CD4-positive, CD25-positive, alpha-beta regulatory T cell (primary cell): ENCODE measurements around the gene PHF5A. TPM values are rescaled to one million over a fixed set of nuclear protein-coding genes. Genes with fewer than 3 reads are reported as not detected.

Experiments
- ATAC-seq, 2 donors: fragments of 150-1000 bp; cut with Tn5 transposase; one replicate each; pipeline ENCODE4 v1.10.0; 2021; ENCODE audit warnings: low read depth in 2 of 2, moderate number of reproducible peaks in 2 of 2, moderate library complexity in 1 of 2
- DNase-seq, 3 donors: peaks; one replicate each; pipeline versions ENCODE4 v3.0.0 to v3.0.0-alpha.2; 2012 to 2022; ENCODE audit warnings: mixed read lengths in 1 of 3
- H3K27ac ChIP-seq: one replicate; pipeline ENCODE4 v1.7.0; 2013; ENCODE audit warnings: mild to moderate bottlenecking, low read length; ENCODE audit not compliant: insufficient read depth, poor library complexity, severe bottlenecking
- H3K27me3 ChIP-seq: one replicate; pipeline ENCODE4 v1.7.0; 2013; ENCODE audit warnings: low read length; ENCODE audit not compliant: control insufficient read depth, insufficient read depth
- H3K36me3 ChIP-seq: one replicate; pipeline ENCODE4 v1.7.0; 2013; ENCODE audit warnings: mild to moderate bottlenecking, low read length, moderate library complexity; ENCODE audit not compliant: control insufficient read depth, insufficient read depth
- H3K4me1 ChIP-seq: 2 replicates; pipeline ENCODE4 v1.7.0; 2013; ENCODE audit warnings: mild to moderate bottlenecking, low read length; ENCODE audit not compliant: insufficient read depth, control insufficient read depth, poor library complexity, severe bottlenecking
- H3K4me3 ChIP-seq: one replicate; pipeline ENCODE4 v1.7.0; 2013; ENCODE audit warnings: low read depth, mild to moderate bottlenecking, low read length, moderate library complexity
- H3K9me3 ChIP-seq, 2 experiments: 1 replicate in 1 of 2; 2 replicates in 1 of 2; pipeline ENCODE4 v1.7.0; 2013; ENCODE audit warnings: low read length in 2 of 2, mild to moderate bottlenecking in 1 of 2, moderate library complexity in 1 of 2; ENCODE audit not compliant: control insufficient read depth in 2 of 2
- H3K27ac Mint-ChIP-seq, 3 donors: one replicate each; pipeline ENCODE4 v1.8.0; 2020 to 2022; ENCODE audit warnings: mild to moderate bottlenecking in 3 of 3, mixed read lengths in 3 of 3, moderate library complexity in 2 of 3
- H3K27me3 Mint-ChIP-seq: one replicate; pipeline ENCODE4 v1.8.0; 2022; ENCODE audit warnings: mild to moderate bottlenecking, mixed read lengths
- H3K36me3 Mint-ChIP-seq: one replicate; pipeline ENCODE4 v1.8.0; 2020; ENCODE audit warnings: mixed read lengths
- H3K4me1 Mint-ChIP-seq, 4 donors: one replicate each; pipeline ENCODE4 v1.8.0; 2020 to 2022; ENCODE audit warnings: mixed read lengths in 4 of 4, mild to moderate bottlenecking in 1 of 4
- H3K4me3 Mint-ChIP-seq, 4 donors: one replicate each; pipeline ENCODE4 v1.8.0; 2020 to 2022; ENCODE audit warnings: mild to moderate bottlenecking in 4 of 4, mixed read lengths in 4 of 4, moderate library complexity in 3 of 4
- H3K9me3 Mint-ChIP-seq, 7 donors: one replicate each; pipeline ENCODE4 v1.8.0; 2020 to 2022; ENCODE audit warnings: mixed read lengths in 7 of 7, mild to moderate bottlenecking in 3 of 7, moderate library complexity in 2 of 7
- polyA plus RNA-seq, 4 donors: library from polyadenylated mRNA; unstranded; fragments of 300-500 nt; fragmentation: Illumina TruSeq; gene quantifications; one replicate each; pipeline ENCODE4 v1.2.3, GENCODE V29; 2021
- total RNA-seq: library from RNA; stranded (reverse); gene quantifications from one replicate; pipeline ENCODE4 v1.2.3, GENCODE V29; 2022

The PHF5A gene
- total and polyA plus RNA-seq, 5 donors from 2014 or later: 22.6 to 40.7 (median 28.1) TPM

DNA sequence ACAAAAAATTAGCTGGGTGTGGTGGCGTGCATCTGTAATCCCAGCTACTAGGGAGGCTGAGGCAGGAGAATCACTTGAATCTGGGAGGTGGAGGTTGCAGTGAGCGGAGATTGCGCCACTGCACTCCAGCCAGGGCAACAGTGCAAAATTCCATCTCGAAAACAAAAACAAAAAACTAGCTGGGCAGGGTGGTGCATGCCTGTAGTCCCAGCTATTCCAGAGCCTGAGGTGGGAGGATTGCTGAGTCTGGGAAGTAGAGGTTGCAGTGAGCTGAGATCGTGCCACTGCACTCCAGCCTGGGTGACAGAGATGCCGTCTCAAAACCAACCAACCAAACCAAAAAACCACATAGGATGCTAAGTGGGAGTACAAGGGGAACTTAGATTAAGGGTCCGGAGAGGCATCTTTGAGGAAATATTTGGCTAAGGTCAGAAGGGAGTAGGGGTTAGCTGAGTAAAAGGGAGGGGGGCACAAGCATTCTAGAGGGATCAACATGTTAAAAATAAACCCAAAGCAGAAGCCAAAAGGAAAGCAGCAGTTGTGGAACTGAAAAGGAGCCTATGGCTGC lies 10.2 kb downstream of the PHF5A start:
- Histone ChIP-seq H3K4me3 (no peak overlapping the region), H3K9me3 (no peaks in the 10 kb centered on the region), H3K4me1 (no peaks in the 10 kb centered on the region), H3K36me3 (peaks cover 36% of the 10 kb centered on the region), H3K27me3 (no peaks in the 10 kb centered on the region), H3K27ac (no peak overlapping the region)
- Mint-ChIP-seq H3K4me3 (peak overlapping the region in 1 of 4 donors; percentile 21), H3K4me1 (peaks cover 0 to 5% (median 1%) of the 10 kb centered on the region in 4 donors), H3K27me3 (no peaks in the 10 kb centered on the region), H3K27ac (peak overlapping the region in 1 of 3 donors; percentile 75), H3K36me3 (peaks cover 19% of the 10 kb centered on the region), H3K9me3 (no peaks in the 10 kb centered on the region)
- ATAC-seq (no peak), DNase-seq (no peak)

DNA sequence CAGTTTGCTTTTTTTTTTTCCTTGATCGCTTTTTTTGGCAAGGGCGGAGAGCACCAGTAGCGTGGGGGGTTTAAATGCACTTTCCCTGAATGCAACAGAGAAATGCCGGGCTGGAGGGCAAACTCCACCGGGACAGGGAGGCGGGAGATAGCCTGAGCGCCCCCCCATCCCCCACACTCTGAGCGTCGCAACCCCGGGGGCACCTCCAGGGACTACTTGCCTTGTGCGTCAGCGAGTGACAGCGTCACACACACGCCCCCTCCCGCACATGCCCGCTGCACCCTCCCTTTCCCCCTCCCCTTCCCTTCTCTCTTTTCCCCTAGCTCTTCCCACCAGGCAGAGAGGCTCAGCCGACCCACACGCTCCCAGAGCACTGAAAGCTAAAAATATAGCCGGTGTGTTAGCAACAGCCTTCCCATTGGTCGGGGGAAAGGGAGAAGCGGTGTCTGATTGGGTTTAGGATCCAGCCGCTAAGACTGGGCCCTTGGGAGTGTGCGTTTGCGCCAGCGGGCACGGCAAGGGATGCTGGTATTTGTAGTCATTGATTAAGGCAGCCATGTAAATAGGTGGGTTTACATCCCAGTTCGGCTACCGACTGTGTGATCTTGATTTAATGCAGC lies 20.2 kb downstream of the PHF5A start:
- Histone ChIP-seq H3K9me3 (no peaks in the 10 kb centered on the region), H3K4me1 (peaks cover 28% of the 10 kb centered on the region), H3K27ac (peak overlapping the region; percentile 95), H3K27me3 (no peaks in the 10 kb centered on the region), H3K4me3 (peak overlapping the region; percentile 79), H3K36me3 (no peaks in the 10 kb centered on the region)
- H3K36me3 Mint-ChIP-seq: peaks cover 3% of the 10 kb centered on the region
- H3K27me3 Mint-ChIP-seq: peaks cover 10% of the 10 kb centered on the region
- ATAC-seq (peak; percentile 78 to 79), DNase-seq (peak; percentile 87 to 98 (median 93))
- peak overlapping the region; percentile 90 to 97 (median 96) for H3K4me3 Mint-ChIP-seq
- H3K9me3 Mint-ChIP-seq: peaks cover 0 to 2% (median 0%) of the 10 kb centered on the region in 7 donors
- peaks cover 0 to 21% (median 11%) of the 10 kb centered on the region in 4 donors for H3K4me1 Mint-ChIP-seq
- peak overlapping the region; percentile 82 to 99 (median 95) for H3K27ac Mint-ChIP-seq

DNA sequence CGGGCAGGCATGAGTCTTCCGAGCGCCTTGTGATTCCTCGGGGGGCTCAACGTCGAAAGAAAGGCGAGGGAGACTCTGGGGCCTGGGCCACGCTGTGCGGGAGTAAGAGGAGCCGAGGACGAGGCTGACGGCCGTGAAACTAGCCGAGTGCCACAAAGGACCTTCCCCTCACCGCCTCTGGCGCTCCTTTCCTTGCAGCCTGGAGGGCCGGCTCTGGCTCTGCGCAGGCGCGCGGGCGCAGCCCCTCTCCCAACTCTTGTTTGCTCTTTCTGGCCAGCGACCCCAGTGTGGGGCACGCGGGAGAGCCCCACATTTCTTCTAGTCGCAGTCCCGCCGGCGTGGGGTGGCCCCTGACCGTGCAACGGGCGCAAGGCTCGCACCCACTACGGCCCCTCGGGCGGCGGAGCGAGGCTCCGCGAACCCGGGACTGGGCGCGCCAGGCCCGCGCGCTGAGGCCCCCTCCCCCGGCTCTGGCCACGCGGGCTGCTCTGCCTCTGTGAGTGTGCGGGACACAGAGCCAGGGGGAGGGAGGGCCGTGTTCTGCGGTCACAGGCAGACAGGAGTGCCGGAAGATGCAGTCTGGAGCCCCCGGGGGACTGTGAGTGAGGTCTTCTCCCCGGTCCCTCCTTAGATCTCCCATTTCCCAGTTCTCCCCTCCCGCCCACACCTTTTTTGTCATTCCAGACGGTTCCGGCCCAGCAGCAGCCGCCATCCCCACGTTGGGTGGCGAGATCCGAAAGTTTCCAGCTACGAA lies 20.9 kb downstream of the PHF5A start:
- no peak for ATAC-seq
- H3K4me3 Mint-ChIP-seq: peak overlapping the region; percentile 90 to 98 (median 96)

DNA sequence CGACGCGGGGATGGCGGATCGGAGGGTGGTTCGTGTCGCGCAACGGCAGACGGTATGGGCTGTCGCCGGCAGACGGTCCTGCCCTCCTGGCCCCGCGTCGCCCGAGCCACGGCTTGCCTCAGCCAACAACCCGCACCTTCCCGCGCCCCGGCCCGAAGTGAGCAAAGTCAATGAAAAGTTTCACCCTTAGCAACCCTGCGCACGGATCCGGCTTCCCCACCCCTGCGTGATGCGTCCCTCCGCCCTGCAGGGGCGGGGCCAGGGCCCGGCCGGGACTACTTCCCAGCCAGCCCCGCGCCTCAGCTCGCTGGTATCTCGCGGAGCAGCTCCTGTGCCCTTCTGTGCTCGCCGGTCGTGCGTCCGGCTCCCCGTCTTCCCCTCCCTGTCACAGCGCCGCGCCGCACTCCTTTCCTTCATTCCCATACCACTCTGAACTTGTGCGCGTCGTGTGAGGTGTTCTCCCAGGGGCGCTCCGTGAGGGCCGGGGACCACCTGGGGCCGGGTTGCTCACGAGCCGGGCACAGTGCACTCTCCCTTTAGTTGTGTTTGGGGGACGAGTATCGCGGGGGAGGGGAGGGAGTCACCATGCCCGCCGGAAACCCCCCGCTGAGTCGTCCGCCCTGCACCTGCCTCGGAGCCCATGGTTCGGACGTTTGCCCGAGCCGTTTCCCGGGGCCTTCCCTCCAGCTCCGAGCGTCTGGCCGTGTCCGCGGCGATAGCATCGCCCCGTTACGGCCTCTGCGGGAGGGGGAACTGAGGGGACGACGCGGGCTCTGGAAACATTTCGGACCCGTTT lies 21.7 kb downstream of the PHF5A start, which contains the start of gene TOB2:
Gene TOB2, minus strand, starts transcription at position 163 of the 796 bp plus-strand sequence. CDS start 9,456 bp downstream, outside the sequence.
- Histone ChIP-seq H3K36me3 (no peaks in the 10 kb centered on the region), H3K9me3 (no peaks in the 10 kb centered on the region), H3K4me1 (peaks cover 28% of the 10 kb centered on the region), H3K4me3 (peak within 1 kb of the TSS; percentile 92), H3K27ac (peak within 1 kb of the TSS; percentile 95), H3K27me3 (no peaks in the 10 kb centered on the region)
- Mint-ChIP-seq H3K9me3 (peaks cover 0 to 2% (median 0%) of the 10 kb centered on the region in 7 donors), H3K27me3 (peaks cover 10% of the 10 kb centered on the region), H3K4me1 (peaks cover 8 to 32% (median 17%) of the 10 kb centered on the region in 4 donors), H3K27ac (peak within 1 kb of the TSS; percentile 95 to 98 (median 97)), H3K4me3 (peak within 1 kb of the TSS; percentile 90 to 98 (median 96)), H3K36me3 (no peaks in the 10 kb centered on the region)
- DNase-seq (peak; percentile 88 to 97 (median 93)), ATAC-seq (peak; percentile 57 to 67)

More for the DNA sequence above, 20.9 kb downstream of the PHF5A start:
- H3K4me3 ChIP-seq: peak overlapping the region; percentile 92
- Mint-ChIP-seq H3K9me3 (peaks cover 0 to 2% (median 0%) of the 10 kb centered on the region in 7 donors), H3K27me3 (peaks cover 10% of the 10 kb centered on the region), H3K27ac (peak overlapping the region; percentile 95 to 99 (median 97)), H3K36me3 (no peaks in the 10 kb centered on the region), H3K4me1 (peaks cover 2 to 28% (median 16%) of the 10 kb centered on the region in 4 donors)
- DNase-seq: peak; percentile 53 to 70 (median 57)
- peaks cover 28% of the 10 kb centered on the region for H3K4me1 ChIP-seq
- H3K27me3 ChIP-seq: no peaks in the 10 kb centered on the region
- no peaks in the 10 kb centered on the region for H3K9me3 ChIP-seq
- peak overlapping the region; percentile 95 for H3K27ac ChIP-seq
- H3K36me3 ChIP-seq: no peaks in the 10 kb centered on the region

DNA sequence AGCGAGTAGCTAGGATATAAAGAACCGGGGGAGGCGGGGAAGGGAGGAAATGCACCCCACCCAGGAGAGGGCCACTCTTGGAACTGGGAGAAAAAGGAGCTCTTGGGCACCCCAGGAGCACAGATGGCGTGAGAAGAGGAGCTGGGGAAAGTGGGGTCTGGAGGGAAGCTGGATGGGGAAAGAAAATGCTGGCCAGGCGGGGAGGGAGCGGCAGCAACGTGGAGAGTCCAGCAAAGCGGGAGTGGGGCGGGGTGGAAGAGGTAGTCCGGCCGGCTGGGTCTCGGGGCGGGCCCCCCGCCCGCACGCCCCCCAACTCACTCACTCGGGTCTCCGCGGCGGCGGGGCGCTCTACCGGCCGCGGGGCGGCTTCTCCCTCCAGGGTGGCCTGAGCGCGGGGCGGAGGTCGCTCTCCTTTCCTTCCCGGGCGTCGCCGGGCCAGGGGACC lies 22.4 kb downstream of the PHF5A start:
- peaks cover 8 to 34% (median 17%) of the 10 kb centered on the region in 4 donors for H3K4me1 Mint-ChIP-seq
- peak overlapping the region; percentile 92 for H3K4me3 ChIP-seq
- ATAC-seq (no peak), DNase-seq (no peak)
- H3K4me1 ChIP-seq: peaks cover 28% of the 10 kb centered on the region
- no peaks in the 10 kb centered on the region for H3K36me3 Mint-ChIP-seq
- H3K36me3 ChIP-seq: no peaks in the 10 kb centered on the region
- peak overlapping the region; percentile 90 to 98 (median 96) for H3K4me3 Mint-ChIP-seq
- peak overlapping the region; percentile 95 for H3K27ac ChIP-seq
- peaks cover 10% of the 10 kb centered on the region for H3K27me3 Mint-ChIP-seq
- no peaks in the 10 kb centered on the region for H3K27me3 ChIP-seq
- peak overlapping the region; percentile 95 to 98 (median 97) for H3K27ac Mint-ChIP-seq
- H3K9me3 ChIP-seq: no peaks in the 10 kb centered on the region
- H3K9me3 Mint-ChIP-seq: peaks cover 0 to 2% (median 0%) of the 10 kb centered on the region in 7 donors

DNA sequence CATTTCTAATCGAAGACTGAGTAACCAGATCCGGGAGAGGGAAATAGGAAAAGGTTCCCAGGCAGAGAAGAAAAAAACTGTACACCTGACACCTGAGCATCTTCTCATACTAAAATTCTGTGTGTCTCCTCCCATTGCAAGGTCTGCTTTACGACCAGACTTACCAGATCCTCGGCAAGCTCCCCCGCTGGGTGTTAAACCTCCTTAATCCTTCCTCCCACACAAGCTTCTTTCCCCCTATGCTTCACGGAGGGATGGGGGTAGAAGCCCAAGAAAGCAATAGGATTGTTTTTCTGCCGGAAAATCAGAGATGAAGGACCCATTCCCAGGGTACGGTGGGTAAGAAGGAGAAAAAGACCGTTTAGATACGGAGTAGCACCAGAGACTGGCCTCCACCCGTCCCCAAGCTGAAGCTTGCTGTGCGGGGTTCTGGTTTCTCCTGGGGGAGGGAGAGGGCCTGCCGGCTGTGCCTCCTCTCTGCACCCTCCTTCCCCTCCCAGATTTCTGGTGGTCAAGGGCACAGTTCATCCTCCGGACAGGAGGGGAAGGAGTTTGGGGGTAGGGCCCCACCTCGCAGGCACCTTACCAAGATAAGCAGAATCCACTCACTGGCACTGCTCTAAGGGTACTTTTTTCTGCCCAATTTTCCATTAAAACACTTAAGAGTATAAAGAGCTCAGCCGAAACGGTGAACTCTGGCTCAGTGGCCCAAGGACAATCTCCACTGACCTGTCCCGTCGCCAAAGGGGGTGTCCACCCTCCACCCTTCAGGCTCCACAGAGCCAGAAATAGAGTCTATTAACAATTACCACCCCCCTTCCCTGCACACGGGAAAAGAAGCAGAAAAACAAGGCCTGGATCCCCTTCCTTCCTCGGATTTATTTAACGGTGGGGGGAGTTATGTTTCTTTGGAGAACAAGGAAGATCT lies 23.1 kb downstream of the PHF5A start:
- Histone ChIP-seq H3K36me3 (no peaks in the 10 kb centered on the region), H3K27me3 (no peaks in the 10 kb centered on the region), H3K4me3 (peak overlapping the region; percentile 92), H3K4me1 (peaks cover 28% of the 10 kb centered on the region), H3K9me3 (no peaks in the 10 kb centered on the region), H3K27ac (peak overlapping the region; percentile 95)
- Mint-ChIP-seq H3K4me3 (peak overlapping the region; percentile 90 to 98 (median 96)), H3K27me3 (peaks cover 10% of the 10 kb centered on the region), H3K36me3 (no peaks in the 10 kb centered on the region), H3K9me3 (peaks cover 0 to 2% (median 0%) of the 10 kb centered on the region in 7 donors), H3K4me1 (peaks cover 8 to 34% (median 17%) of the 10 kb centered on the region in 4 donors), H3K27ac (peak overlapping the region; percentile 95 to 98 (median 95))
- ATAC-seq (no peak), DNase-seq (peak in 2 of 3 donors; percentile 54 to 56)
